ENCODE data around the gene IGF2BP2.

Gene IGF2BP2

GRCh38 chr3:185741586-185741985, 83.3 kb downstream of the IGF2BP2 start:
- DNase-seq (ENCODE audit: insufficient read length, low spot score) (no peak), FAIRE-seq (no peak)

- DNase-seq (ENCODE audit: insufficient read length, low spot score) (no peak), FAIRE-seq (no peak)
These were observed 84.7 kb downstream of the IGF2BP2 start for GRCh38 chr3:185740133-185740532.

- DNase-seq (ENCODE audit: insufficient read length, low spot score) (no peak), FAIRE-seq (no peak)
These were observed 85.6 kb downstream of the IGF2BP2 start for GRCh38 chr3:185739264-185739701.

- no peak for FAIRE-seq
- no peak for DNase-seq (ENCODE audit: insufficient read length, low spot score)
These were observed 86.8 kb downstream of the IGF2BP2 start for GRCh38 chr3:185737740-185738680.

GRCh38 chr3:185737020-185737419, 87.8 kb downstream of the IGF2BP2 start:
- DNase-seq (ENCODE audit: insufficient read length, low spot score) (peak; percentile 63), FAIRE-seq (no peak)

- no peak for FAIRE-seq
- no peak for DNase-seq (ENCODE audit: insufficient read length, low spot score)
These were observed 90.1 kb downstream of the IGF2BP2 start for GRCh38 chr3:185734725-185735096.

GRCh38 chr3:185733980-185734724, 90.7 kb downstream of the IGF2BP2 start:
- no peak for FAIRE-seq
- peak; percentile 73 for DNase-seq (ENCODE audit: insufficient read length, low spot score)

- DNase-seq (ENCODE audit: insufficient read length, low spot score): peak; percentile 84
- FAIRE-seq: peak; percentile 68
These were observed 92.1 kb downstream of the IGF2BP2 start for GRCh38 chr3:185732782-185733181.

- DNase-seq (ENCODE audit: insufficient read length, low spot score) (no peak), FAIRE-seq (no peak)
These were observed 94.3 kb downstream of the IGF2BP2 start for GRCh38 chr3:185730550-185730949.

GRCh38 chr3:185729337-185730055, 95.3 kb downstream of the IGF2BP2 start:
- DNase-seq (ENCODE audit: insufficient read length, low spot score) (peak; percentile 45), FAIRE-seq (no peak)

GRCh38 chr3:185728630-185729336, 96.1 kb downstream of the IGF2BP2 start:
- FAIRE-seq (no peak), DNase-seq (ENCODE audit: insufficient read length, low spot score) (no peak)

- DNase-seq (ENCODE audit: insufficient read length, low spot score) (no peak), FAIRE-seq (no peak)
These were observed 97.0 kb downstream of the IGF2BP2 start for GRCh38 chr3:185727873-185728272.

- DNase-seq (ENCODE audit: insufficient read length, low spot score) (no peak), FAIRE-seq (no peak)
These were observed 98.4 kb downstream of the IGF2BP2 start for GRCh38 chr3:185726254-185726967.

GRCh38 chr3:185724761-185725160, 100.1 kb downstream of the IGF2BP2 start:
- DNase-seq (ENCODE audit: insufficient read length, low spot score) (no peak), FAIRE-seq (no peak)

- DNase-seq (ENCODE audit: insufficient read length, low spot score): no peak
- no peak for FAIRE-seq
These were observed 100.6 kb downstream of the IGF2BP2 start for GRCh38 chr3:185724251-185724650.

GRCh38 chr3:185722881-185723280, 102.0 kb downstream of the IGF2BP2 start:
- no peak for DNase-seq (ENCODE audit: insufficient read length, low spot score)
- no peak for FAIRE-seq

GRCh38 chr3:185721970-185722369, 102.9 kb downstream of the IGF2BP2 start:
- FAIRE-seq: no peak
- no peak for DNase-seq (ENCODE audit: insufficient read length, low spot score)

- FAIRE-seq (no peak), DNase-seq (ENCODE audit: insufficient read length, low spot score) (no peak)
These were observed 104.5 kb downstream of the IGF2BP2 start for GRCh38 chr3:185720326-185720725.

GRCh38 chr3:185718736-185719593, 105.9 kb downstream of the IGF2BP2 start:
- DNase-seq (ENCODE audit: insufficient read length, low spot score): no peak
- no peak for FAIRE-seq
